Measurements from ENCODE around the gene RPL7A. TPM values are rescaled to one million over a fixed set of nuclear protein-coding genes. Genes with fewer than 3 reads are reported as not detected.

The RPL7A gene
- polyA plus RNA-seq, 1 experiment = 3,329 TPM

DNA sequence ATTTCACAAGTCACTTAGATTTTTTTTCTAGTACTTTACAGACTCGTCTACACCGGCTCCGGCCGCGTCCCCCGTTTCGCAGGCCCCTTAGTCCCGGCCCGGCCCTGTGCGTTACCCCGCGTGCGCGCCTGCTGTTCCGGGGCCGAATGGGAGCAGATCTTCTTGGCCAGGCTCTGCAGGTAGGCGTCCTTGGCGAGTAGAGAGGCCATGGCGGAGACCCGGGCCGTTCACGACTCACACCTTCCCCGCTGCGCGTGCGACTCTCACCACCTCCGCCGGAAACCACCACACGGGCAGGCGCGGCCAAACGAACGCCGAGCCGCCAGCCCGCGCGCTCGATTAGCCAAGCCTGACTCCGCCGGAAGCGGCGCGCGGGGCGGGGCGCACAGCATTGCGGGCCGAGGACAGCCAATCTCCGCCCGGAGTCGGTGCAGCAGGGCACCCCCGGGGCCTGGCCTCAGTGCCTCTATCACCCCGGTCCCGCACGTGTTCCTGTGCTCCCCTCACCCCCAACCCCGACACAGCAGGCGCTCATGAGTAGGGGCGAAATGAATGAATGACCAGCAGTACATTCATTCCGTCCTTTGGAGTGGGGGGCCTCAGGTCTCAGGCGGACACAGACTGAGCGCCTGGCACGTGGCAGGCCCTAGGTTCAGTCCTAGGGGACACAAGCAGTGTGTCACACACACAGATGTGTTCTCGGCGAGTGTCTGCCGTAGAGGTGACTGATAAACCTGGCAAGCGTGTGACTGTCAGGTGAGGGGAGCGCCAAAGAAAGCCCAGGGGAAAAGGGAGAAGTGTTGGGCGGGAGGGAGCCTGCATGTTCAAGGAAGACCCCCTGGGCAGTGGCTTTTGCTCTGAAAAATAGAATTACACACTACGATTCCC is 11.8 kb upstream of the RPL7A start, which contains the start of gene SURF6:
TSS of gene SURF6 (minus strand) at position 265 of the 888 bp plus-strand sequence. CDS start at position 209, 56 bp downstream.
- Histone ChIP-seq H3K27me3 (ENCODE audit: control insufficient read depth, insufficient read depth, low read length) (no peaks in the 10 kb centered on the region), H3K4me3 (ENCODE audit: low read depth, low read length) (peak within 1 kb of the TSS; percentile 96), H3K36me3 (ENCODE audit: control insufficient read depth, insufficient read depth, low read length) (peaks cover 41% of the 10 kb centered on the region)
- POLR2A ChIA-PET = interaction anchor here (0.9 kb wide), 1 partner anchor 12 kb away, joined by 8 read pairs; the partner anchor contains the start of genes MED22 and RPL7A
- TF ChIP-seq, protein P1, sequence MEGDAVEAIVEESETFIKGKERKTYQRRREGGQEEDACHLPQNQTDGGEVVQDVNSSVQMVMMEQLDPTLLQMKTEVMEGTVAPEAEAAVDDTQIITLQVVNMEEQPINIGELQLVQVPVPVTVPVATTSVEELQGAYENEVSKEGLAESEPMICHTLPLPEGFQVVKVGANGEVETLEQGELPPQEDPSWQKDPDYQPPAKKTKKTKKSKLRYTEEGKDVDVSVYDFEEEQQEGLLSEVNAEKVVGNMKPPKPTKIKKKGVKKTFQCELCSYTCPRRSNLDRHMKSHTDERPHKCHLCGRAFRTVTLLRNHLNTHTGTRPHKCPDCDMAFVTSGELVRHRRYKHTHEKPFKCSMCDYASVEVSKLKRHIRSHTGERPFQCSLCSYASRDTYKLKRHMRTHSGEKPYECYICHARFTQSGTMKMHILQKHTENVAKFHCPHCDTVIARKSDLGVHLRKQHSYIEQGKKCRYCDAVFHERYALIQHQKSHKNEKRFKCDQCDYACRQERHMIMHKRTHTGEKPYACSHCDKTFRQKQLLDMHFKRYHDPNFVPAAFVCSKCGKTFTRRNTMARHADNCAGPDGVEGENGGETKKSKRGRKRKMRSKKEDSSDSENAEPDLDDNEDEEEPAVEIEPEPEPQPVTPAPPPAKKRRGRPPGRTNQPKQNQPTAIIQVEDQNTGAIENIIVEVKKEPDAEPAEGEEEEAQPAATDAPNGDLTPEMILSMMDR (IDR thresholded peaks at IDR 0.05; ENCODE audit: insufficient read depth, low read depth, low read length) = no peak
- CTCF ChIA-PET = no interaction called here
- peak; percentile 31 for DNase-seq (ENCODE audit: low read depth)

DNA sequence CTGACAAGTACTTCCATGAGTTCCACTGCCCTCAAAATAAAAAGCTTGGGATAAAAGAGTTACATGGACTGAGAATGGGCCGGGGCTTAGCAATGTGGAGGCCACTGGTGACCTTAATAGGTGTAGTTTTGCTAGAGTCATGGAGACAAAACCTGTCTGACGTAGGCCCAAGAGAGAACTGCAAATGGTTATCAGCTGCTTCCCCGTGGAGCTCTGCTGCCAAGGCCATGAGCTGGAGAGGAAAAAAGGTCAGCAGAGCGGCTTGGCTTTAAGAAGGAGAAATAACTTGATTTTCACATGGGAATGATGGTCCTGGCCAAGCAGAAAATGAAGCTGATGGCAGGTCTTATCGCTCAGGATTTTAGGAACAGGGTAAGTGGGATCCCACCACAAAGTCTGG is 8.4 kb upstream of the RPL7A start:
- no peak overlapping the region for H3K4me3 ChIP-seq (ENCODE audit: low read depth, low read length)
- ChIA-PET CTCF (interaction anchor here (1.3 kb wide), 1 partner anchor 12 kb away, joined by 3 read pairs; no protein-coding TSS in a partner anchor), POLR2A (interaction anchor here (0.7 kb wide), 1 partner anchor 263 kb away, joined by 3 read pairs; no protein-coding TSS in a partner anchor)
- TF ChIP-seq, protein P1 (IDR thresholded peaks at IDR 0.05; ENCODE audit: insufficient read depth, low read depth, low read length) = no peak
- peaks cover 40% of the 10 kb centered on the region for H3K36me3 ChIP-seq (ENCODE audit: control insufficient read depth, insufficient read depth, low read length)
- H3K27me3 ChIP-seq (ENCODE audit: control insufficient read depth, insufficient read depth, low read length) = no peaks in the 10 kb centered on the region
- no peak for DNase-seq (ENCODE audit: low read depth)

DNA sequence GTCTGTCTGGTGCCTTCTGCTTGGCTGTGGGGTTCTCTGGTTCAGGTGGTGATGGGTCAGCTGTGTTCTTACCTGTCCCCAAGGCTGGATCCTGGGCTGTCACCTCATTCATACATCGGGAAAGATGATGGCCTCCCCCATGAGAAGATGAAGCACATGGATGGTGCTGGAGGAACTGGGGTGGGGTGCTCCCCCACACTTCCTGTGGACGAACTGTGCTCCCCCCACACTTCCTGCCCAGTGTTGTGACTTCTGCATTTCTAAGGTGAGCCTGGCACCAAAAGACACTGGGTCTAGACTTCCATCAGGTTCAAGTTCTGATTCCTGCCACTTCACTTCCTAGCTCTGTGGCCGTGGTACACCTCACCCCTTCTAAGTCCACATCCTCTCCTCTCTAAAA is 7.8 kb upstream of the RPL7A start:
- Histone ChIP-seq H3K36me3 (ENCODE audit: control insufficient read depth, insufficient read depth, low read length) (peaks cover 46% of the 10 kb centered on the region), H3K4me3 (ENCODE audit: low read depth, low read length) (no peak overlapping the region), H3K27me3 (ENCODE audit: control insufficient read depth, insufficient read depth, low read length) (no peaks in the 10 kb centered on the region)
- DNase-seq (ENCODE audit: low read depth) = no peak
- TF ChIP-seq, protein P1 (IDR thresholded peaks at IDR 0.05; ENCODE audit: insufficient read depth, low read depth, low read length) = no peak
- ChIA-PET POLR2A (interaction anchor here (0.5 kb wide), 1 partner anchor 23 kb away, joined by 3 read pairs; no protein-coding TSS in a partner anchor), CTCF (interaction anchor here (1.3 to 1.4 kb wide), 2 partner anchors 11 to 154 kb away, joined by 3 read pairs; no protein-coding TSS in a partner anchor)

DNA sequence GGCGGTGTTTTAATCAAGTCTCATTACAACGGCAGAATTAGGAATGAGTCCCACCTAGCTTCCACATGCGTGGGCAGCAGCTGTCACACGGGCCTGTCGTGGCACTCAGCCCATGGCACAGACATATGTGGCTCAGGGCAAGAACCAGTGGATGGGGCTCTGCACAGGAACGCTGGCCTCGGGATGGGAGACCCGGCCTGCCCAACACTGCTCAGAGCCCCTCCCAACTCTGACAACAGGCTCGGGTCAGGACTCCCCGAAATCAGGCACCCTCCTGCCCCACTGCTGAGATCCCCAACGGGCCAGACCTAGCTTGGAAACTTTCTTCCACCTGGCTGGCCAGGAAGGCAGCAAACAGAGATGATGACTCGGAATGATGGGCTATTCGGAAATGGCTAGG is 7.1 kb upstream of the RPL7A start:
- H3K36me3 ChIP-seq (ENCODE audit: control insufficient read depth, insufficient read depth, low read length) = peaks cover 52% of the 10 kb centered on the region
- POLR2A ChIA-PET = no interaction called here
- no peak for DNase-seq (ENCODE audit: low read depth)

More for the DNA sequence above, 7.1 kb upstream of the RPL7A start:
- CTCF ChIA-PET = interaction anchor here (1.3 to 4.7 kb wide), 4 partner anchors 10 to 154 kb away, joined by 3 to 13 read pairs (median 3); partner anchors contain the start of gene STKLD1
- H3K4me3 ChIP-seq (ENCODE audit: low read depth, low read length) = no peak overlapping the region
- H3K27me3 ChIP-seq (ENCODE audit: control insufficient read depth, insufficient read depth, low read length) = no peaks in the 10 kb centered on the region
- TF ChIP-seq, protein P1 (IDR thresholded peaks at IDR 0.05; ENCODE audit: insufficient read depth, low read depth, low read length) = no peak

Data from BJ (cell line).